Right lobe of liver (tissue), 4 donors: ENCODE data around the gene VEGFA.

Experiments used
- POLR2A ChIP-seq: fragments of 450-650 bp; IDR thresholded peaks from one replicate; pipeline ENCODE4 v1.6.1; 2017; ENCODE audit warnings: antibody characterized with exemption, mild to moderate bottlenecking
- TF ChIP-seq, protein P1 (sequence below), 4 donors: fragments of 200-600 bp in 3 of 4; fragments of 450-650 bp in 1 of 4; IDR thresholded peaks; one replicate each; pipeline versions ENCODE4 v1.5.1 to v1.8.0; 2016 to 2022; ENCODE audit warnings: antibody characterized with exemption in 4 of 4, mild to moderate bottlenecking in 2 of 4
- donor health status: DM: no; HTN: no; CAD: no.
- donor health status: DM: no; HTN: no; CAD: no.
- donor health status: DM: no; HTN: yes; CAD: no.

DNA sequence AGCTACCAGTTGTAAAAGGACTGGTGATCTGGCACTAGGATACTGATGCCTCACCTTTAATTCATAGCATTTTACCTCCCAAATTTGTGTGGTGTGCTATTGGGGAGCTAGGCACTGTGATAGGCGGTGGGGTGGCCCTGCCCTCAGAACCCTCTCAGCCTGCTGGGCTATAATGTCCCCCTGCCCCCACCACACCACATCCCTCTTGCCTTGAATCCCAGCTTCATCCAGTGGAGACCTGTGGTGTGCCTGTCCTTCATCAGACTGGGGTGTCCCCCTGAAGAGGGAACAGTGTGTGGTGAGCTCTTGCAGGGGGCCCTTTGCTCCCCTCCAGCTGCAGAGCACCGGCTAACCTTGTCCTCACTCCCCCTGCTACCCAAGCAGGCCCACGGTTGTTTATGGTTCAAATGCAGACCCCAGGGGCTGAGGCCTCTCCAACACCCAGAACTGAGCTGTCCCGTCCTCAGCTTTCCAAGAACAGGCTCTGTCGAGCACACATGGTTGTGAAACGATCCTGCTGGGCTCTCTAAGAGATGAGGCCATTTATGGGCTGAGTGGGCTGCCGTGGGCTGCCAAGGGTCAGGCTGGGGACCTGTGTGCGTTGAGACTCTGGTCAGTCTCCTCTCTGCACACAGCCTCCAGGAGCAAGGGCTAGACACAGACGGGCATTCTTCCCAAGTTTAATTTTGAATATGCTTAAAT is 26.9 kb upstream of the VEGFA start:
- TF ChIP-seq, protein P1, sequence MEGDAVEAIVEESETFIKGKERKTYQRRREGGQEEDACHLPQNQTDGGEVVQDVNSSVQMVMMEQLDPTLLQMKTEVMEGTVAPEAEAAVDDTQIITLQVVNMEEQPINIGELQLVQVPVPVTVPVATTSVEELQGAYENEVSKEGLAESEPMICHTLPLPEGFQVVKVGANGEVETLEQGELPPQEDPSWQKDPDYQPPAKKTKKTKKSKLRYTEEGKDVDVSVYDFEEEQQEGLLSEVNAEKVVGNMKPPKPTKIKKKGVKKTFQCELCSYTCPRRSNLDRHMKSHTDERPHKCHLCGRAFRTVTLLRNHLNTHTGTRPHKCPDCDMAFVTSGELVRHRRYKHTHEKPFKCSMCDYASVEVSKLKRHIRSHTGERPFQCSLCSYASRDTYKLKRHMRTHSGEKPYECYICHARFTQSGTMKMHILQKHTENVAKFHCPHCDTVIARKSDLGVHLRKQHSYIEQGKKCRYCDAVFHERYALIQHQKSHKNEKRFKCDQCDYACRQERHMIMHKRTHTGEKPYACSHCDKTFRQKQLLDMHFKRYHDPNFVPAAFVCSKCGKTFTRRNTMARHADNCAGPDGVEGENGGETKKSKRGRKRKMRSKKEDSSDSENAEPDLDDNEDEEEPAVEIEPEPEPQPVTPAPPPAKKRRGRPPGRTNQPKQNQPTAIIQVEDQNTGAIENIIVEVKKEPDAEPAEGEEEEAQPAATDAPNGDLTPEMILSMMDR (IDR thresholded peaks at IDR 0.05): no peak
- no peak for TF ChIP-seq POLR2A
